NCI-H128 (cell line): ENCODE measurements around the gene R3HDM2.

Experiments used
- DNase-seq: peaks from one replicate; lab custom pipeline; 2025; ENCODE audit not compliant: unreplicated experiment; lab: John Stamatoyannopoulos, UW

The R3HDM2 gene

GRCh38 chr12:57232156-57232756 lies 198.6 kb downstream of the R3HDM2 start:
- DNase-seq = no peak

- no peak for DNase-seq
Observed at GRCh38 chr12:57231276-57232021, 199.4 kb downstream of the R3HDM2 start.

GRCh38 chr12:57230381-57231155 lies 200.3 kb downstream of the R3HDM2 start:
- DNase-seq = no peak

GRCh38 chr12:57229634-57230380 lies 201.0 kb downstream of the R3HDM2 start, which contains the start of gene SHMT2:
TSS of gene SHMT2 (plus strand) at chr12:57229711. CDS start at chr12:57229779, 68 bp downstream.
- peak; percentile 91 for DNase-seq

GRCh38 chr12:57229046-57229633 lies 201.7 kb downstream of the R3HDM2 start:
- no peak for DNase-seq

- no peak for DNase-seq
Observed at GRCh38 chr12:57227315-57228115, 203.3 kb downstream of the R3HDM2 start.

GRCh38 chr12:57226588-57227314 lies 204.1 kb downstream of the R3HDM2 start:
- no peak for DNase-seq

- no peak for DNase-seq
Observed at GRCh38 chr12:57225680-57226210, 205.1 kb downstream of the R3HDM2 start.

- DNase-seq = no peak
Observed at GRCh38 chr12:57224973-57225679, 205.7 kb downstream of the R3HDM2 start.

GRCh38 chr12:57224278-57224972 lies 206.4 kb downstream of the R3HDM2 start:
- DNase-seq = no peak

GRCh38 chr12:57223191-57224165 lies 207.4 kb downstream of the R3HDM2 start:
- no peak for DNase-seq

- no peak for DNase-seq
Observed at GRCh38 chr12:57222286-57223190, 208.3 kb downstream of the R3HDM2 start.

- DNase-seq = no peak
Observed at GRCh38 chr12:57221169-57221917, 209.5 kb downstream of the R3HDM2 start.

- DNase-seq = no peak
Observed at GRCh38 chr12:57220770-57221168, 210.1 kb downstream of the R3HDM2 start.
